PC-3 (cell line): Measurements from ENCODE around the gene NSUN2. TPM values are rescaled to one million over a fixed set of nuclear protein-coding genes. Genes with fewer than 3 reads are reported as not detected.

Experiments used
- ATAC-seq: fragments of 200-7000 bp; cut with Tn5 transposase; 2 replicates; pipeline ENCODE4 v1.9.1; 2020; ENCODE audit warnings: mild to moderate bottlenecking, moderate library complexity
- BruUV-seq: library from RNA; stranded (reverse); fragments of 400-500 nt; replicated peaks from 2 replicates; lab custom pipeline; 2021; lab: Mats Ljungman, UMichigan
- CTCF ChIA-PET: fragments of 300-600 bp; sonication (Branson Sonifier 250); formaldehyde crosslinking; loops from one replicate; lab custom pipeline; 2022; ENCODE audit warnings: antibody characterized with exemption; lab: Charles Lee
- POLR2A ChIA-PET: fragments of 300-600 bp; sonication (Branson Sonifier 250); formaldehyde crosslinking; loops from one replicate; lab custom pipeline; 2022; ENCODE audit warnings: antibody characterized with exemption; ENCODE audit not compliant: unreplicated experiment; lab: Charles Lee
- DNase-seq: peaks from one replicate; pipeline ENCODE4 v3.0.0-alpha.2; 2015
- H2AFZ ChIP-seq: fragments of 300-600 bp; sonication (generic); 2 replicates; pipeline ENCODE4 v1.6.0; 2016; ENCODE audit warnings: antibody characterized with exemption, low read length
- H3F3A ChIP-seq: fragments of 300-600 bp; sonication (generic); one replicate; pipeline ENCODE4 v1.6.0; 2017; ENCODE audit warnings: antibody characterized with exemption, low read length, control low read depth, mild to moderate bottlenecking; ENCODE audit not compliant: unreplicated experiment
- H3K27ac ChIP-seq: fragments of 300-600 bp; sonication (generic); 2 replicates; pipeline ENCODE4 v1.5.1; 2016; ENCODE audit warnings: mild to moderate bottlenecking, low read length
- H3K27me3 ChIP-seq: fragments of 300-600 bp; sonication (generic); 2 replicates; pipeline ENCODE4 v1.6.1; 2016; ENCODE audit warnings: low read length, mixed read lengths
- H3K36me3 ChIP-seq: fragments of 300-600 bp; sonication (generic); 2 replicates; pipeline ENCODE4 v1.6.1; 2016; ENCODE audit warnings: low read depth, mixed run types, low read length, mixed read lengths
- H3K4me1 ChIP-seq: fragments of 300-600 bp; sonication (generic); 2 replicates; pipeline ENCODE4 v1.5.1; 2016; ENCODE audit warnings: low read length; ENCODE audit not compliant: insufficient read depth
- H3K4me2 ChIP-seq: fragments of 300-600 bp; sonication (generic); 2 replicates; pipeline ENCODE4 v1.6.0; 2016; ENCODE audit warnings: low read length
- H3K4me3 ChIP-seq: fragments of 300-600 bp; sonication (generic); 2 replicates; pipeline ENCODE4 v1.5.1; 2016; ENCODE audit warnings: mild to moderate bottlenecking, low read length, mixed read lengths
- H3K79me2 ChIP-seq: fragments of 300-600 bp; sonication (generic); 2 replicates; pipeline ENCODE4 v1.6.1; 2017; ENCODE audit warnings: low read length, mixed read lengths
- H3K9ac ChIP-seq: fragments of 300-600 bp; sonication (generic); 2 replicates; pipeline ENCODE4 v1.6.0; 2016; ENCODE audit warnings: mild to moderate bottlenecking, low read length
- H3K9me2 ChIP-seq: fragments of 300-600 bp; sonication (generic); replicated peaks from 2 replicates; pipeline ENCODE4 v1.6.1; 2016; ENCODE audit warnings: mixed run types, low read length, mixed read lengths
- H3K9me3 ChIP-seq: fragments of 300-600 bp; sonication (generic); 2 replicates; pipeline ENCODE4 v1.6.1; 2016; ENCODE audit warnings: low read length, mixed read lengths
- H4K20me1 ChIP-seq: fragments of 300-600 bp; sonication (generic); 2 replicates; pipeline ENCODE4 v1.6.1; 2016; ENCODE audit warnings: low read length, mixed read lengths
- CTCF ChIP-seq: fragments of 300-600 bp; sonication (generic); conservative IDR thresholded peaks from 2 replicates; pipeline ENCODE4 v1.5.1; 2017; ENCODE audit warnings: antibody characterized with exemption, low read depth, mild to moderate bottlenecking, low read length
- EZH2 ChIP-seq: fragments of 300-600 bp; sonication (generic); IDR thresholded peaks from one replicate; pipeline ENCODE4 v1.6.1; 2017; ENCODE audit warnings: antibody characterized with exemption, mild to moderate bottlenecking, low read length; ENCODE audit not compliant: unreplicated experiment
- EZH2phosphoT487 ChIP-seq: fragments of 300-600 bp; sonication (generic); IDR thresholded peaks from 2 replicates; pipeline ENCODE4 v1.6.1; 2018; ENCODE audit warnings: mild to moderate bottlenecking, antibody characterized with exemption, low read length, borderline replicate concordance
- intact Hi-C: fragments of 100-400 bp; cut with micrococcal nuclease; formaldehyde crosslinking; loops from 2 replicates; pipeline ENCODE4 v1.9.0; 2023
- total RNA-seq: library from RNA; depleted of rRNA; stranded (reverse); fragments of >200 nt; gene quantifications from 2 replicates; pipeline ENCODE4 v1.2.3, GENCODE V29; 2014

The NSUN2 gene
- total RNA-seq, 1 experiment from 2014 or later: 351 TPM

GRCh38 chr5:6667648-6668047 is 34.8 kb upstream of the NSUN2 start:
- peaks cover 4% of the 10 kb centered on the region for H3K36me3 ChIP-seq
- no peak overlapping the region for H3K4me2 ChIP-seq
- ATAC-seq (no peak), DNase-seq (no peak)
- intact Hi-C loops: no loop called here
- H3F3A ChIP-seq: no peaks in the 10 kb centered on the region
- H3K9me2 ChIP-seq: no peaks in the 10 kb centered on the region
- H2AFZ ChIP-seq: no peak overlapping the region
- ChIA-PET POLR2A (no interaction called here), CTCF (no interaction called here)
- no peak overlapping the region for H3K4me3 ChIP-seq
- no peaks in the 10 kb centered on the region for H3K27me3 ChIP-seq
- no peaks in the 10 kb centered on the region for H3K4me1 ChIP-seq
- no peaks in the 10 kb centered on the region for H4K20me1 ChIP-seq
- BruUV-seq: no TSS peak
- H3K27ac ChIP-seq: no peak overlapping the region
- H3K79me2 ChIP-seq: no peaks in the 10 kb centered on the region
- TF ChIP-seq EZH2phosphoT487 (no peak), EZH2 (no peak), CTCF (no peak)
- no peaks in the 10 kb centered on the region for H3K9me3 ChIP-seq
- no peak overlapping the region for H3K9ac ChIP-seq

GRCh38 chr5:6666762-6667161 is 33.9 kb upstream of the NSUN2 start:
- DNase-seq (no peak), ATAC-seq (no peak)
- H3K4me2 ChIP-seq: no peak overlapping the region
- no peak for TF ChIP-seq EZH2
- TF ChIP-seq CTCF: no peak
- TF ChIP-seq EZH2phosphoT487: no peak
- BruUV-seq: no TSS peak
- no peaks in the 10 kb centered on the region for H3K9me3 ChIP-seq
- H3K27ac ChIP-seq: no peak overlapping the region
- intact Hi-C loops: no loop called here
- H3K9me2 ChIP-seq: no peaks in the 10 kb centered on the region
- no peak overlapping the region for H2AFZ ChIP-seq
- H3K4me3 ChIP-seq: no peak overlapping the region
- no peak overlapping the region for H3K9ac ChIP-seq
- no peaks in the 10 kb centered on the region for H4K20me1 ChIP-seq
- H3K79me2 ChIP-seq: no peaks in the 10 kb centered on the region
- H3F3A ChIP-seq: no peaks in the 10 kb centered on the region
- peaks cover 4% of the 10 kb centered on the region for H3K36me3 ChIP-seq
- ChIA-PET CTCF (no interaction called here), POLR2A (no interaction called here)
- no peaks in the 10 kb centered on the region for H3K4me1 ChIP-seq
- no peaks in the 10 kb centered on the region for H3K27me3 ChIP-seq

- H3K27ac ChIP-seq: no peak overlapping the region
- no TSS peak for BruUV-seq
- CTCF ChIA-PET: no interaction called here
- H3K9me3 ChIP-seq: peaks cover 14% of the 10 kb centered on the region
- no peaks in the 10 kb centered on the region for H3K9me2 ChIP-seq
- TF ChIP-seq EZH2phosphoT487 (no peak), EZH2 (no peak), CTCF (no peak)
- POLR2A ChIA-PET: no interaction called here
- ATAC-seq (no peak), DNase-seq (no peak)
- intact Hi-C loops: no loop called here
- H3K36me3 ChIP-seq: peaks cover 22% of the 10 kb centered on the region
- no peak overlapping the region for H3K4me2 ChIP-seq
- no peaks in the 10 kb centered on the region for H3K79me2 ChIP-seq
- H3K9ac ChIP-seq: no peak overlapping the region
- no peaks in the 10 kb centered on the region for H3K4me1 ChIP-seq
- H3F3A ChIP-seq: no peaks in the 10 kb centered on the region
- H2AFZ ChIP-seq: no peak overlapping the region
- no peaks in the 10 kb centered on the region for H4K20me1 ChIP-seq
- no peaks in the 10 kb centered on the region for H3K27me3 ChIP-seq
- H3K4me3 ChIP-seq: no peak overlapping the region
Observed at GRCh38 chr5:6660688-6661087, 27.8 kb upstream of the NSUN2 start.
